ENCODE results near the gene BNIP3.

DNA sequence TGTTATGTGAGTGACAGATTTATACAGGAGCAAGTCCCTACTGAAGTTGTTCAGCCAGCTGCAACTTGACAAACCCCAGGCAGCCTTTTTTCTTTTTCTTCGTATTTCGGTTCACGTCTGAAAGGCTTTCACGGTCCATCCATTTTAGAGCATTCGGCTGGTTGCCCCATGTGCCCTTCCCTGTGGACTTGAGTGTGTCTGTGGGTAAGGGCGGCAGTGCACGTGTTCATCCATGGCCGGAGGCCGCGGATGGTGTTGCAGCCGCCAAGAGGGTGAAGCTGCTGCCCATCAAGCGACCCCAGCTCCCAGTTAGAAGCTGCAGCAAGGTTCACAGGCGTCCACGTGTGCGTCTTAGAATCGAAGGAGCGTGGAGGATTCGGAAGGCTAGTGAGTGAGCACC lies 45.0 kb downstream of the BNIP3 start:
- TF ChIP-seq POLR2AphosphoS5 (IDR thresholded peaks at IDR 0.05; ENCODE audit: low read depth) (no peak), CTCF (IDR thresholded peaks at IDR 0.05; ENCODE audit: insufficient read depth, low read length) (no peak)
